HG02943 (cell line): ENCODE results near the gene UBE2J2.

Source experiments
- ATAC-seq: cut with Tn5 transposase; IDR thresholded peaks from one replicate; pipeline ENCODE4 v1.9.1; 2021; ENCODE audit warnings: mild to moderate bottlenecking, low read depth, moderate library complexity; ENCODE audit not compliant: unreplicated experiment

UBE2J2 gene

GRCh38 chr1:1231400-1232207, 42.0 kb downstream of the UBE2J2 start, which contains the start of gene SDF4:
SDF4 (minus strand) TSS chr1:1232001; CDS start chr1:1228772, 3,229 bp downstream.
- ATAC-seq: peak; percentile 80

GRCh38 chr1:1230656-1231399, 42.8 kb downstream of the UBE2J2 start:
- ATAC-seq: no peak

- ATAC-seq: no peak
Observed at GRCh38 chr1:1229770-1230169, 43.9 kb downstream of the UBE2J2 start.

- ATAC-seq: no peak
Observed at GRCh38 chr1:1228596-1229321, 44.9 kb downstream of the UBE2J2 start.

GRCh38 chr1:1228187-1228586, 45.5 kb downstream of the UBE2J2 start:
- no peak for ATAC-seq

- ATAC-seq: no peak
Observed at GRCh38 chr1:1227386-1227785, 46.3 kb downstream of the UBE2J2 start.

GRCh38 chr1:1226566-1227362, 46.9 kb downstream of the UBE2J2 start:
- ATAC-seq: no peak

- ATAC-seq: no peak
Observed at GRCh38 chr1:1225913-1226312, 47.7 kb downstream of the UBE2J2 start.

GRCh38 chr1:1225238-1225845, 48.3 kb downstream of the UBE2J2 start:
- no peak for ATAC-seq

- no peak for ATAC-seq
Observed at GRCh38 chr1:1223891-1224290, 49.8 kb downstream of the UBE2J2 start.

GRCh38 chr1:1223321-1223720, 50.3 kb downstream of the UBE2J2 start:
- no peak for ATAC-seq

GRCh38 chr1:1222575-1223225, 51.0 kb downstream of the UBE2J2 start:
- ATAC-seq: no peak

- ATAC-seq: no peak
Observed at GRCh38 chr1:1221887-1222574, 51.6 kb downstream of the UBE2J2 start.

- no peak for ATAC-seq
Observed at GRCh38 chr1:1220197-1220596, 53.5 kb downstream of the UBE2J2 start.

- no peak for ATAC-seq
Observed at GRCh38 chr1:1219341-1219740, 54.3 kb downstream of the UBE2J2 start.

GRCh38 chr1:1218524-1219200, 55.0 kb downstream of the UBE2J2 start:
- no peak for ATAC-seq

- ATAC-seq: no peak
Observed at GRCh38 chr1:1217621-1218523, 55.8 kb downstream of the UBE2J2 start.
